HG03342 (cell line): Measurements from ENCODE around the gene UNC79.

Experiments used
- ATAC-seq: cut with Tn5 transposase; IDR thresholded peaks from one replicate; pipeline ENCODE4 v1.9.1; 2021; ENCODE audit warnings: mild to moderate bottlenecking, moderate library complexity; ENCODE audit not compliant: unreplicated experiment

Gene UNC79

GRCh38 chr14:93705513-93706156 is 274.9 kb downstream of the UNC79 start:
- no peak for ATAC-seq

- ATAC-seq = no peak
Measured at GRCh38 chr14:93706360-93706955, 275.7 kb downstream of the UNC79 start.

GRCh38 chr14:93707475-93707874 is 276.7 kb downstream of the UNC79 start:
- ATAC-seq = no peak

GRCh38 chr14:93708311-93708734 is 277.6 kb downstream of the UNC79 start:
- no peak for ATAC-seq

- no peak for ATAC-seq
Measured at GRCh38 chr14:93708800-93709199, 278.1 kb downstream of the UNC79 start.

GRCh38 chr14:93709249-93709648 is 278.5 kb downstream of the UNC79 start:
- ATAC-seq = no peak

GRCh38 chr14:93712079-93712837 is 281.5 kb downstream of the UNC79 start:
- ATAC-seq = no peak

- ATAC-seq = no peak
Measured at GRCh38 chr14:93712838-93713724, 282.3 kb downstream of the UNC79 start.

GRCh38 chr14:93713726-93714405 is 283.1 kb downstream of the UNC79 start:
- ATAC-seq = no peak

GRCh38 chr14:93714605-93715004 is 283.9 kb downstream of the UNC79 start:
- ATAC-seq = no peak

GRCh38 chr14:93715279-93715927 is 284.7 kb downstream of the UNC79 start:
- no peak for ATAC-seq

GRCh38 chr14:93716002-93716745 is 285.4 kb downstream of the UNC79 start:
- ATAC-seq = no peak

GRCh38 chr14:93716746-93717667 is 286.3 kb downstream of the UNC79 start:
- no peak for ATAC-seq

GRCh38 chr14:93717668-93718320 is 287.1 kb downstream of the UNC79 start:
- no peak for ATAC-seq

GRCh38 chr14:93719256-93719655 is 288.5 kb downstream of the UNC79 start:
- no peak for ATAC-seq

GRCh38 chr14:93720076-93720815 is 289.5 kb downstream of the UNC79 start:
- no peak for ATAC-seq

GRCh38 chr14:93720981-93721483 is 290.3 kb downstream of the UNC79 start:
- ATAC-seq = no peak
